Measurements from ENCODE around the gene METTL1.

METTL1 gene

GRCh38 chr12:57751788-57752667 lies 19.9 kb downstream of the METTL1 start, which contains the start of gene CDK4:
TSS of gene CDK4 (minus strand) at chr12:57752310. CDS start at chr12:57751717, 593 bp downstream.
- peak; percentile 100 for DNase-seq

- DNase-seq = no peak
These were observed 20.5 kb downstream of the METTL1 start for GRCh38 chr12:57751432-57751787.

GRCh38 chr12:57750561-57751431 lies 21.1 kb downstream of the METTL1 start:
- no peak for DNase-seq

GRCh38 chr12:57749061-57749460 lies 22.8 kb downstream of the METTL1 start:
- no peak for DNase-seq

- no peak for DNase-seq
These were observed 25.9 kb downstream of the METTL1 start for GRCh38 chr12:57746025-57746424.

GRCh38 chr12:57745485-57745881 lies 26.4 kb downstream of the METTL1 start:
- DNase-seq = no peak

- peak; percentile 96 for DNase-seq
These were observed 27.0 kb downstream of the METTL1 start, which contains the start of gene TSPAN31 for GRCh38 chr12:57744777-57745484. TSS of gene TSPAN31 (plus strand) at chr12:57745039. CDS start at chr12:57745155, 116 bp downstream.

- DNase-seq = peak; percentile 73
These were observed 27.6 kb downstream of the METTL1 start for GRCh38 chr12:57744194-57744776.

GRCh38 chr12:57743769-57744168 lies 28.1 kb downstream of the METTL1 start:
- DNase-seq = no peak

- DNase-seq = peak; percentile 77
These were observed 29.8 kb downstream of the METTL1 start for GRCh38 chr12:57741844-57742738.

- DNase-seq = no peak
These were observed 30.5 kb downstream of the METTL1 start for GRCh38 chr12:57741413-57741789.

GRCh38 chr12:57740656-57741412 lies 31.1 kb downstream of the METTL1 start:
- peak; percentile 89 for DNase-seq

- DNase-seq = no peak
These were observed 31.9 kb downstream of the METTL1 start for GRCh38 chr12:57739914-57740538.

- no peak for DNase-seq
These were observed 32.5 kb downstream of the METTL1 start for GRCh38 chr12:57739387-57739786.

- DNase-seq = no peak
These were observed 33.2 kb downstream of the METTL1 start, which contains the start of gene AGAP2 for GRCh38 chr12:57738661-57739237. TSS of gene AGAP2 (minus strand) at chr12:57738742. CDS start at chr12:57738246, 496 bp downstream.

- DNase-seq = no peak
These were observed 34.1 kb downstream of the METTL1 start for GRCh38 chr12:57737467-57738460.

- DNase-seq = no peak
These were observed 35.0 kb downstream of the METTL1 start for GRCh38 chr12:57736741-57737466.
